ENCODE results near the gene GSTP1. TPM values are rescaled to one million over a fixed set of nuclear protein-coding genes. Genes with fewer than 3 reads are reported as not detected.

Gene GSTP1
- total and polyA plus RNA-seq, 2 of the 8 experiments (the other 6 are each of a cell fraction or from before 2014, with no cell fraction given) = 1,454 to 3,329 TPM

- TF ChIP-seq, protein P1, sequence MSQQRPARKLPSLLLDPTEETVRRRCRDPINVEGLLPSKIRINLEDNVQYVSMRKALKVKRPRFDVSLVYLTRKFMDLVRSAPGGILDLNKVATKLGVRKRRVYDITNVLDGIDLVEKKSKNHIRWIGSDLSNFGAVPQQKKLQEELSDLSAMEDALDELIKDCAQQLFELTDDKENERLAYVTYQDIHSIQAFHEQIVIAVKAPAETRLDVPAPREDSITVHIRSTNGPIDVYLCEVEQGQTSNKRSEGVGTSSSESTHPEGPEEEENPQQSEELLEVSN (IDR thresholded peaks at IDR 0.05) = no peak
- TF ChIP-seq YY1 (IDR thresholded peaks at IDR 0.05; ENCODE audit: low read depth, low read length) = no peak
- no peak for TF ChIP-seq SUZ12 (IDR thresholded peaks at IDR 0.05; ENCODE audit: low read length)
- TF ChIP-seq FOSL1 (IDR thresholded peaks at IDR 0.05; ENCODE audit: insufficient read depth, low read depth, low read length) = no peak
- TF ChIP-seq CEBPB (IDR thresholded peaks at IDR 0.05; ENCODE audit: low read depth, low read length) = no peak
- no peak for TF ChIP-seq RFX5 (IDR thresholded peaks at IDR 0.05; ENCODE audit: borderline replicate concordance, low read depth, low read length)
- TF ChIP-seq RAD21 (IDR thresholded peaks at IDR 0.05 in 1 of 2, conservative IDR thresholded peaks at IDR 0.05 in 1 of 2; ENCODE audit: low read depth in 2 of 2, low read length in 2 of 2) = no peak
Measured at GRCh38 chr11:67592880-67593564, 9.4 kb downstream of the GSTP1 start (continued).
